Measurements from ENCODE around the gene LRRC1.

Gene LRRC1

GRCh38 chr6:53930330-53930729, 135.5 kb downstream of the LRRC1 start:
- no peak for TF ChIP-seq SIN3A (IDR thresholded peaks at IDR 0.05; ENCODE audit: borderline replicate concordance, insufficient read depth, low read length)
- no peak for TF ChIP-seq POLR2AphosphoS5 (IDR thresholded peaks at IDR 0.05; ENCODE audit: low read depth, low read length)
- no peak for TF ChIP-seq TAF1 (IDR thresholded peaks at IDR 0.05; ENCODE audit: borderline replicate concordance, insufficient read depth, low read length)
- no peak for TF ChIP-seq FOXP2 (optimal IDR thresholded peaks at IDR 0.05; ENCODE audit: borderline replicate concordance, extremely low read depth, extremely low read length, insufficient read depth)
- TF ChIP-seq REST (IDR thresholded peaks at IDR 0.05; ENCODE audit: insufficient read depth in 1 of 2, low read depth in 2 of 2, low read length in 2 of 2): no peak

- TF ChIP-seq SIN3A (IDR thresholded peaks at IDR 0.05; ENCODE audit: borderline replicate concordance, insufficient read depth, low read length): no peak
- no peak for TF ChIP-seq REST (IDR thresholded peaks at IDR 0.05; ENCODE audit: insufficient read depth in 1 of 2, low read depth in 2 of 2, low read length in 2 of 2)
- no peak for TF ChIP-seq POLR2AphosphoS5 (IDR thresholded peaks at IDR 0.05; ENCODE audit: low read depth, low read length)
- TF ChIP-seq TAF1 (IDR thresholded peaks at IDR 0.05; ENCODE audit: borderline replicate concordance, insufficient read depth, low read length): no peak
- no peak for TF ChIP-seq FOXP2 (optimal IDR thresholded peaks at IDR 0.05; ENCODE audit: borderline replicate concordance, extremely low read depth, extremely low read length, insufficient read depth)
Observed at GRCh38 chr6:53931086-53931485, 136.3 kb downstream of the LRRC1 start.

- no peak for TF ChIP-seq SIN3A (IDR thresholded peaks at IDR 0.05; ENCODE audit: borderline replicate concordance, insufficient read depth, low read length)
- TF ChIP-seq REST (IDR thresholded peaks at IDR 0.05; ENCODE audit: insufficient read depth in 1 of 2, low read depth in 2 of 2, low read length in 2 of 2): no peak
- no peak for TF ChIP-seq POLR2AphosphoS5 (IDR thresholded peaks at IDR 0.05; ENCODE audit: low read depth, low read length)
- TF ChIP-seq TAF1 (IDR thresholded peaks at IDR 0.05; ENCODE audit: borderline replicate concordance, insufficient read depth, low read length): no peak
- no peak for TF ChIP-seq FOXP2 (optimal IDR thresholded peaks at IDR 0.05; ENCODE audit: borderline replicate concordance, extremely low read depth, extremely low read length, insufficient read depth)
Observed at GRCh38 chr6:53932516-53932915, 137.7 kb downstream of the LRRC1 start.

GRCh38 chr6:53934023-53934422, 139.2 kb downstream of the LRRC1 start:
- TF ChIP-seq REST (IDR thresholded peaks at IDR 0.05; ENCODE audit: insufficient read depth in 1 of 2, low read depth in 2 of 2, low read length in 2 of 2) (no peak), FOXP2 (optimal IDR thresholded peaks at IDR 0.05; ENCODE audit: borderline replicate concordance, extremely low read depth, extremely low read length, insufficient read depth) (no peak), TAF1 (IDR thresholded peaks at IDR 0.05; ENCODE audit: borderline replicate concordance, insufficient read depth, low read length) (no peak), SIN3A (IDR thresholded peaks at IDR 0.05; ENCODE audit: borderline replicate concordance, insufficient read depth, low read length) (no peak), POLR2AphosphoS5 (IDR thresholded peaks at IDR 0.05; ENCODE audit: low read depth, low read length) (no peak)

GRCh38 chr6:53937461-53937860, 142.7 kb downstream of the LRRC1 start:
- TF ChIP-seq REST (IDR thresholded peaks at IDR 0.05; ENCODE audit: insufficient read depth in 1 of 2, low read depth in 2 of 2, low read length in 2 of 2) (no peak), TAF1 (IDR thresholded peaks at IDR 0.05; ENCODE audit: borderline replicate concordance, insufficient read depth, low read length) (no peak), SIN3A (IDR thresholded peaks at IDR 0.05; ENCODE audit: borderline replicate concordance, insufficient read depth, low read length) (no peak), FOXP2 (optimal IDR thresholded peaks at IDR 0.05; ENCODE audit: borderline replicate concordance, extremely low read depth, extremely low read length, insufficient read depth) (no peak), POLR2AphosphoS5 (IDR thresholded peaks at IDR 0.05; ENCODE audit: low read depth, low read length) (no peak)
